Gastroesophageal sphincter (tissue), 2 donors: ENCODE data around the gene VPS13C.

Source experiments
- POLR2A ChIP-seq, 2 donors: fragments of 450-650 bp; IDR thresholded peaks; one replicate each; pipeline ENCODE4 v1.6.1; 2017; ENCODE audit warnings: antibody characterized with exemption in 2 of 2, mild to moderate bottlenecking in 2 of 2, moderate library complexity in 1 of 2
- POLR2AphosphoS5 ChIP-seq: sonication (generic); formaldehyde crosslinking; IDR thresholded peaks from one replicate; pipeline ENCODE4 v1.6.1; 2017; ENCODE audit warnings: antibody characterized with exemption

DNA sequence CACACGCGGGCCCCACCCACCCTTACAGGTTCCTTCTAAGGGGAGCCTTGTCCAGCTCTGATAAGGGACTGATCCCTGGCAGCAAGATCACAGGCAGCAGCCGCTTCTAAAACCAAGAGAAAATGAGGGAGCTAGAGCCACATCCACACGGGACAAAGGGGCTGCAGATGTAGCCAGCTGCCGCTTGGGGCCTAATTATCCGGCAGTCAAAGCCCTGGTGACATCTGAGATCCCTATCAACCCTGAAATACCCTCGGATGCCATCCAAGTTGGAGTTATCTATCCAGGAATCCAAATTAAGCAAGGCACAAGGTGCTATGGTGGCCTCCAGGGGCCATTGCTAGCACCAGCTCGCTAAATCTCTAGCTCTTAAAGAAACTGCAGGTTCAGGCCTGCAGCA lies 248.3 kb downstream of the VPS13C start:
- no peak for TF ChIP-seq POLR2A (IDR thresholded peaks at IDR 0.05)
- TF ChIP-seq POLR2AphosphoS5: no peak
